ENCODE results near the gene RAPGEF6. TPM values are rescaled to one million over a fixed set of nuclear protein-coding genes. Genes with fewer than 3 reads are reported as not detected.
A peak's percentile ranks its signal among the peaks of the same experiment; 100 is the strongest.

Gene RAPGEF6
- total RNA-seq, 1 experiment from 2014 or later: 50.7 TPM

DNA sequence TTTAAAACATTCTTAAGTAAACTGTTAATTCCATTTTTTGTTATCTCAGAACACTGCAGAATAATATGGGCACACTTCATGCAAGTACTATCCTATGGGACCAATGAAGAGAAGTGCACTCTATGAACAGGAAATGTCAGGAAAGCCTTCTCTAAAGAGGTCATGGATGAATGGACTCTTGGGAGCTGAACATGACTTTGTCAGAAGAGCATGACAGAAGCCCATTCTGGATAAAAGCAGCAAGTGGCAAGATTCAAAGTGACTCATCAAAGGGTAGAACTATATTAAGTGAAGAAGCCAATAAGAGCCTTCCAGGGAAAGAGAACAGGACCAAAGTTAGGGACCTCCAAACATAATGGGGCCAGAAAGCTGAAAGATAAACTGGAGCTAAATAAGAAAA, 94.0 kb downstream of the RAPGEF6 start:
- Histone ChIP-seq H3K79me2 (ENCODE audit: low read length) (peaks cover 93% of the 10 kb centered on the region), H3K4me3 (ENCODE audit: low read length) (no peak overlapping the region), H3K9me2 (replicated peaks; ENCODE audit: insufficient read depth, low read length) (no peaks in the 10 kb centered on the region), H3K9ac (ENCODE audit: low read length) (no peak overlapping the region), H3K36me3 (ENCODE audit: insufficient read depth, low read length) (peaks cover 11% of the 10 kb centered on the region; the same call in 1 of the 2 replicates), H3K27me3 (ENCODE audit: low read length) (no peaks in the 10 kb centered on the region), H4K20me1 (ENCODE audit: insufficient read depth, low read depth, low read length) (no peaks in the 10 kb centered on the region), H3K27ac (ENCODE audit: low read length) (no peak overlapping the region), H3K4me1 (ENCODE audit: low read length) (peaks cover 32% of the 10 kb centered on the region), H3K9me3 (ENCODE audit: low read length) (no peaks in the 10 kb centered on the region), H3K4me2 (ENCODE audit: low read depth, low read length, poor library complexity, severe bottlenecking) (no peak overlapping the region), H2AFZ (ENCODE audit: low read length) (no peak overlapping the region)
- no peak for DNase-seq

DNA sequence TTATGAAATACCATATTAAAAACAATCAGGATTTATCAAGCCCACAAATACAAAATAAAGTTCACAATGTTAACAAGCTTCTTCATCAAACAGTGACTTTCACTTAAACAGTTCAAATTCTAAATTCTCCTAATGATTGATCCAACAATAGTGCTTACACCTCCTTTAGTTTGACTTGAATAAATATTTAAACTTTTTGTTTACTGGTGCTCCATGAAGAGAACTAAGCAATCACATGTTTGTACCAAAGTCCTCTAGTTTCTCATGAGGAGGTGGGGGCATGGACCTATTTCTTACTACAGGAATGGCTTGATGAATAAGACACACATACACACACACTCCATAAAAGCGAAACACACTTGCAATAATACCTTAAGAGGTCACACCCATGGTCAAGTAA, 95.8 kb downstream of the RAPGEF6 start:
- no peak overlapping the region for H3K9ac ChIP-seq (ENCODE audit: low read length)
- H3K4me3 ChIP-seq (ENCODE audit: low read length): no peak overlapping the region
- no peaks in the 10 kb centered on the region for H3K27me3 ChIP-seq (ENCODE audit: low read length)
- peaks cover 95% of the 10 kb centered on the region for H3K79me2 ChIP-seq (ENCODE audit: low read length)
- no peaks in the 10 kb centered on the region for H4K20me1 ChIP-seq (ENCODE audit: insufficient read depth, low read depth, low read length)
- no peak overlapping the region for H2AFZ ChIP-seq (ENCODE audit: low read length)
- no peaks in the 10 kb centered on the region for H3K9me3 ChIP-seq (ENCODE audit: low read length)
- H3K9me2 ChIP-seq (replicated peaks; ENCODE audit: insufficient read depth, low read length): no peaks in the 10 kb centered on the region
- H3K4me2 ChIP-seq (ENCODE audit: low read depth, low read length, poor library complexity, severe bottlenecking): no peak overlapping the region
- peaks cover 6% of the 10 kb centered on the region; the same call in 1 of the 2 replicates for H3K36me3 ChIP-seq (ENCODE audit: insufficient read depth, low read length)
- H3K4me1 ChIP-seq (ENCODE audit: low read length): peaks cover 50% of the 10 kb centered on the region
- H3K27ac ChIP-seq (ENCODE audit: low read length): no peak overlapping the region
- DNase-seq: no peak

DNA sequence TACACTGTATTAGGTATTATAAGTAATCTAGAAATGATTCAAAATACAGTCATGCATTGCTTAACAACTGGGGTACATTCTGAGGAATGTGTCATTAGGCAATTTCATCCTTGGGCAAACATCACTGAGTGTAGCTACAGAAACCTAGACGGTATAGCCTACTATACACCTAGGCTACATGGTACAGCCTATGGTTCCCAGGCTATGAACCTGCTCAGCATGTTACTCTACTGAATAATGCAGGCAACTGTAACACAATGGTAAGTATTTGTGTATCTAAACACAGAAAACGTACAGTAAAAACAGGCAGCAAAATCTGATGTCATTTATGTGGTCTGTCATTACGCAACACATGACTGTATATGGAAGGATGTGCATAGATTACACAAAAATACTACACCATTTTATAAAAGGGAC, 96.8 kb downstream of the RAPGEF6 start:
- no peak overlapping the region for H3K4me2 ChIP-seq (ENCODE audit: low read depth, low read length, poor library complexity, severe bottlenecking)
- no peaks in the 10 kb centered on the region for H4K20me1 ChIP-seq (ENCODE audit: insufficient read depth, low read depth, low read length)
- H3K36me3 ChIP-seq (ENCODE audit: insufficient read depth, low read length): peaks cover 3% of the 10 kb centered on the region; the same call in 1 of the 2 replicates
- H3K27ac ChIP-seq (ENCODE audit: low read length): no peak overlapping the region
- H3K4me3 ChIP-seq (ENCODE audit: low read length): no peak overlapping the region
- H3K27me3 ChIP-seq (ENCODE audit: low read length): no peaks in the 10 kb centered on the region
- H3K9me2 ChIP-seq (replicated peaks; ENCODE audit: insufficient read depth, low read length): no peaks in the 10 kb centered on the region
- no peak for DNase-seq
- H2AFZ ChIP-seq (ENCODE audit: low read length): no peak overlapping the region
- H3K9me3 ChIP-seq (ENCODE audit: low read length): no peaks in the 10 kb centered on the region
- peaks cover 96% of the 10 kb centered on the region for H3K79me2 ChIP-seq (ENCODE audit: low read length)
- peaks cover 61% of the 10 kb centered on the region for H3K4me1 ChIP-seq (ENCODE audit: low read length)
- no peak overlapping the region for H3K9ac ChIP-seq (ENCODE audit: low read length)

DNA sequence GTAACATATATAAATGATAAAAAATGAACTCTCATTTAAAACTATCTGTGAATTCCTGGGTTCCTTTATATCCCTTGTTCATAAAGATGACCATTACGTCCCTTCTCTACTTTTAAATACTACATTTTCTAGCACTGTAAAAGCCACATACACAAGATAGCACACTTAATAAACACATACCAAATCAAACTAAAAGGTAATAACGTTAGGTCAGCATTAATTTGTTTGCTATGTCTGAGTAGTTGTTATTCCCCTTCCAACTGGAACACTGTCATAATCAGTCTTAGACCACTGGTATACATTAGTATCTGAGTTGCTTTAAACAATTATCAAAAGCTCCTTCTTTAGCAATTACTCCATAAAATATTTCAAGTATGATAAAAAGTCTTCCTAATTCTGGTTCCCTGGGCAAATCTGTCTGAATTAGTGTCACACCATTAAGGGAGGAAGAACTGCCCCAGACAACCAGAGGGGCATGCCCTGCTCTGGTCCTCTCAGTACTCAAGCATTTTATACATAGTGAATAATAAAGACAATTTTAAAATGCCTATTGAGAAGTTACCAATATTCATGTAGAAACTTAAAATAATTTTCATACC, 98.1 kb downstream of the RAPGEF6 start:
- Histone ChIP-seq H3K4me1 (ENCODE audit: low read length) (peaks cover 73% of the 10 kb centered on the region), H3K4me2 (ENCODE audit: low read depth, low read length, poor library complexity, severe bottlenecking) (peak overlapping the region; percentile 68), H3K36me3 (ENCODE audit: insufficient read depth, low read length) (peaks cover 3% of the 10 kb centered on the region; the same call in 1 of the 2 replicates), H3K9ac (ENCODE audit: low read length) (peak overlapping the region; percentile 26), H3K79me2 (ENCODE audit: low read length) (peaks cover 96% of the 10 kb centered on the region), H3K4me3 (ENCODE audit: low read length) (peak overlapping the region; percentile 45), H2AFZ (ENCODE audit: low read length) (no peak overlapping the region), H3K27me3 (ENCODE audit: low read length) (no peaks in the 10 kb centered on the region), H4K20me1 (ENCODE audit: insufficient read depth, low read depth, low read length) (no peaks in the 10 kb centered on the region), H3K9me3 (ENCODE audit: low read length) (no peaks in the 10 kb centered on the region), H3K9me2 (replicated peaks; ENCODE audit: insufficient read depth, low read length) (no peaks in the 10 kb centered on the region), H3K27ac (ENCODE audit: low read length) (peak overlapping the region; percentile 86)
- peak; percentile 55 for DNase-seq

DNA sequence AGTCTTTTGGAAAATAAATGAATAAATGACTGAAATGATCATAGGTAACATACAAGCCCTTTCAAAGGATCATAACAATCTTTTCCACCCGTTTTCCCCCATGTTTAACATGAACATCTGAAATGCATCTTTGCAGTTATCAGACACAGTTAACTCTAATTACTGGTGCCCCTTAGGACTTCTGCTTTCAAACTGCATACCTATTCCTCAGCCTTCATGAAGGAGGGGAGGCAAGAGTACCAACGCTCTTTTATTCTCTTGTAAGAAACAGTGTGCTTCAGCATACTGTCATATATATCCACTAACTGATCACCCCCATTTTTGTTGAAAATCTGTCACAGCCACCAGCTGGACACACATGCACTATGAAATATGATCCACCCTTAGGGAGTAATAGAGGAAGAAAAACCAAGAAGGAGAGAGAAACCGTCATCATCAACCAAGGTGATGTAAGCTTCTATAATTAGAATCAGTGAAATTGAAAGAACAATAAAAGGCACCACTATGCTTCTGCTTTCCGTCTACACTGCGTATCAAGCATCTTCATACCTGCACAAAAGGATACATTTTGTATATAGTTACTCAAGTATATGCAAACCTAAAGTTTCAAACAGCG, 98.7 kb downstream of the RAPGEF6 start:
- H3K9me2 ChIP-seq (replicated peaks; ENCODE audit: insufficient read depth, low read length): no peaks in the 10 kb centered on the region
- no peaks in the 10 kb centered on the region for H3K9me3 ChIP-seq (ENCODE audit: low read length)
- peaks cover 6% of the 10 kb centered on the region; the same call in 1 of the 2 replicates for H3K36me3 ChIP-seq (ENCODE audit: insufficient read depth, low read length)
- DNase-seq: peak; percentile 94
- no peak overlapping the region for H2AFZ ChIP-seq (ENCODE audit: low read length)
- H3K27ac ChIP-seq (ENCODE audit: low read length): peak overlapping the region; percentile 86
- H3K9ac ChIP-seq (ENCODE audit: low read length): peak overlapping the region; percentile 30
- peak overlapping the region; percentile 45 for H3K4me3 ChIP-seq (ENCODE audit: low read length)
- peaks cover 79% of the 10 kb centered on the region for H3K4me1 ChIP-seq (ENCODE audit: low read length)
- H3K4me2 ChIP-seq (ENCODE audit: low read depth, low read length, poor library complexity, severe bottlenecking): peak overlapping the region; percentile 68
- no peaks in the 10 kb centered on the region for H4K20me1 ChIP-seq (ENCODE audit: insufficient read depth, low read depth, low read length)
- H3K79me2 ChIP-seq (ENCODE audit: low read length): peaks cover 96% of the 10 kb centered on the region
- H3K27me3 ChIP-seq (ENCODE audit: low read length): no peaks in the 10 kb centered on the region

DNA sequence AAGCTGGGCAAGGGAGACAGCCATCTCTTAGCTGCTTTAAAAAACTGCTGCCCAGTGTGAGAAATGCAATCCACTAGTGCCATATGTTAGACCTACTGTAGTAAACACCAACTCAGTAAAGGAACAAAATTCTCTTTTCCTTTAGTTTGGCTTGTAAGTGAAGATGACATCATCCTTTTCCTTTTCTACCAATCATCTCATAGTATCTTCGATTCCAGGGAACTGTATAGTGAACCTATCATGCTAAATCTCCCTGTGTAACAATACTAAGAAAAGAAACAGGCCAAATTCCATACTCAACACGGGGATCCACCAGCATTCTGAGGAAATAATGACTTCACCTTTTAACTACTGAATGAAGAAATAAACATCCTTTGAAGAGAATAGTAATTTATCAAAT, 100.1 kb downstream of the RAPGEF6 start:
- H3K36me3 ChIP-seq (ENCODE audit: insufficient read depth, low read length): peaks cover 3% of the 10 kb centered on the region; the same call in 1 of the 2 replicates
- no peak overlapping the region for H3K4me3 ChIP-seq (ENCODE audit: low read length)
- H4K20me1 ChIP-seq (ENCODE audit: insufficient read depth, low read depth, low read length): no peaks in the 10 kb centered on the region
- no peaks in the 10 kb centered on the region for H3K27me3 ChIP-seq (ENCODE audit: low read length)
- no peak overlapping the region for H3K4me2 ChIP-seq (ENCODE audit: low read depth, low read length, poor library complexity, severe bottlenecking)
- H3K27ac ChIP-seq (ENCODE audit: low read length): peak overlapping the region; percentile 86; the same call in 1 of the 2 replicates
- H3K9ac ChIP-seq (ENCODE audit: low read length): no peak overlapping the region
- H3K4me1 ChIP-seq (ENCODE audit: low read length): peaks cover 85% of the 10 kb centered on the region
- H3K79me2 ChIP-seq (ENCODE audit: low read length): peaks cover 95% of the 10 kb centered on the region
- H3K9me3 ChIP-seq (ENCODE audit: low read length): no peaks in the 10 kb centered on the region
- DNase-seq: no peak
- no peak overlapping the region for H2AFZ ChIP-seq (ENCODE audit: low read length)
- H3K9me2 ChIP-seq (replicated peaks; ENCODE audit: insufficient read depth, low read length): no peaks in the 10 kb centered on the region

DNA sequence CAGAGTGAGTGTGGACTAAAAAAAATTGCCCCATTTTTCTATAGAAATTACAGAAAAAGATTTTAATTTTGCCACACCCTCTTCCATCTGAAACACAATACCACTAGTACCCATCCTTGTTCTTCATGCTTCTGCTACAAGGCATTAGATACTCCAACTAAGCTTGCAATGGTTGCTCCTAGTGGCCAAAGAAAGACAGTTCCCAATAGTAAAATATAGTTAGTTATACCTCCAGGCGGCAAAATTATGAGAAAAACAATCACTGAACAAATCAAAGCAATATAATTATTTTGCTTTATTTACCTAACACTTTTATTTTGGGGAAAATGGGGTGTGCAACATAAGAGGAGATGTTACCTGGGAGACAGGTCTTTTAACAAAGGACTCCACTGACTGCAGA, 101.2 kb downstream of the RAPGEF6 start:
- H3K4me2 ChIP-seq (ENCODE audit: low read depth, low read length, poor library complexity, severe bottlenecking): no peak overlapping the region
- no peaks in the 10 kb centered on the region for H4K20me1 ChIP-seq (ENCODE audit: insufficient read depth, low read depth, low read length)
- H3K36me3 ChIP-seq (ENCODE audit: insufficient read depth, low read length): peaks cover 3% of the 10 kb centered on the region; the same call in 1 of the 2 replicates
- peaks cover 81% of the 10 kb centered on the region for H3K4me1 ChIP-seq (ENCODE audit: low read length)
- H3K9ac ChIP-seq (ENCODE audit: low read length): no peak overlapping the region
- no peak overlapping the region for H3K27ac ChIP-seq (ENCODE audit: low read length)
- DNase-seq: no peak
- peaks cover 88% of the 10 kb centered on the region for H3K79me2 ChIP-seq (ENCODE audit: low read length)
- no peaks in the 10 kb centered on the region for H3K27me3 ChIP-seq (ENCODE audit: low read length)
- H3K9me2 ChIP-seq (replicated peaks; ENCODE audit: insufficient read depth, low read length): no peaks in the 10 kb centered on the region
- H3K9me3 ChIP-seq (ENCODE audit: low read length): no peaks in the 10 kb centered on the region
- H3K4me3 ChIP-seq (ENCODE audit: low read length): no peak overlapping the region
- H2AFZ ChIP-seq (ENCODE audit: low read length): no peak overlapping the region

DNA sequence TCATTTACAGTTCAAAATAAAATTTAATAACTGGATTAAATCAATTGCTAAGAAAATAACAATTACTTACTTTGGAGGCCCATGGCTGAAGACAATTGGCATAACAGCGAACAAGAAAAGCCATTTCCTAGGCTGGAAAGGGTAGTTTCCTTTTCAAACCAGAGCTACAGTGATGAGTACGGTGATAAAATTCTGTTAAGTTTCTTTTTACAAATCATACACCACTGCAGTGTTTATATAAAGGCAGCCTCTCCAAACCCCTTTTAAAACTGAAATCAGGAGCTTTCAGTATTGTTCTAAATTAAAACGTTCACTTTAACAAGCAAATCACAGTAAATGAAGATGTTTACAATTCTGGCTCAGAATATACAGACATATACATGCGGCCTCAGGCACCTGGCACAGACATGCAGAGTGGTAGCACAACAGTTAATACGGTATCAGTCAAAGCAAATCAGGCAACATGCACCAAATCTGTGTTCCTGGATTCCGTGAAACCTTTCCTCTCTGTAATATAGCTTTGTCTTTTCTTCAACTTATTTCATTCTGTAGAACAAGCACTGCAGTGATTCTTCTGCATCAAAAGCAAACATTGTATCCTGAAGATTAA, 102.9 kb downstream of the RAPGEF6 start:
- no peak for DNase-seq
- no peak overlapping the region for H3K9ac ChIP-seq (ENCODE audit: low read length)
- peaks cover 3% of the 10 kb centered on the region; the same call in 1 of the 2 replicates for H3K36me3 ChIP-seq (ENCODE audit: insufficient read depth, low read length)
- H4K20me1 ChIP-seq (ENCODE audit: insufficient read depth, low read depth, low read length): no peaks in the 10 kb centered on the region
- H3K27me3 ChIP-seq (ENCODE audit: low read length): no peaks in the 10 kb centered on the region
- H3K79me2 ChIP-seq (ENCODE audit: low read length): peaks cover 82% of the 10 kb centered on the region
- H3K4me3 ChIP-seq (ENCODE audit: low read length): no peak overlapping the region
- no peaks in the 10 kb centered on the region for H3K9me3 ChIP-seq (ENCODE audit: low read length)
- no peak overlapping the region for H3K27ac ChIP-seq (ENCODE audit: low read length)
- H2AFZ ChIP-seq (ENCODE audit: low read length): no peak overlapping the region
- H3K4me1 ChIP-seq (ENCODE audit: low read length): peaks cover 73% of the 10 kb centered on the region
- no peaks in the 10 kb centered on the region for H3K9me2 ChIP-seq (replicated peaks; ENCODE audit: insufficient read depth, low read length)
- H3K4me2 ChIP-seq (ENCODE audit: low read depth, low read length, poor library complexity, severe bottlenecking): peak overlapping the region; percentile 20
